ENCODE measurements around the gene ITPRID1.

Gene ITPRID1

DNA sequence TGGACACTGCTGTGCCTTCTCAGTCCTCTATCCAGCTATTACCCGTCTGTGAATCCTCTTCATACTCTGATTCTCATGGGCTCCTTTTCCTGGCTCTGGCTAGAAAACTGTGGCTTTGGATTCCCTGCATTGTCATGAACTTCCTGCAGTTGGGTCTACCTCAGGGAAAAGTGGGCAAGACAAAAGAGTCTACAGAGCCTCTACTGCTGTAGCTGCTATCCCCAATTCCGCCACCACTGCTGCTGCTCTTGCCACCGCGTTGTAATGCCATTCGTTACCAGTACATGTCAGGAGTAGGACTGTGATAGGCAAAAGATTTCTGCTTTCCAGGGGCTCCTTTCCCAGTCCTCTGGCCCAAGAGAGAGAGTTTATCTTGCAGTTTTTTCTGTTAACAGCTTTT, 149.2 kb downstream of the ITPRID1 start:
- H3K4me3 ChIP-seq (ENCODE audit: low read length) = no peak overlapping the region
- TF ChIP-seq, protein P1, sequence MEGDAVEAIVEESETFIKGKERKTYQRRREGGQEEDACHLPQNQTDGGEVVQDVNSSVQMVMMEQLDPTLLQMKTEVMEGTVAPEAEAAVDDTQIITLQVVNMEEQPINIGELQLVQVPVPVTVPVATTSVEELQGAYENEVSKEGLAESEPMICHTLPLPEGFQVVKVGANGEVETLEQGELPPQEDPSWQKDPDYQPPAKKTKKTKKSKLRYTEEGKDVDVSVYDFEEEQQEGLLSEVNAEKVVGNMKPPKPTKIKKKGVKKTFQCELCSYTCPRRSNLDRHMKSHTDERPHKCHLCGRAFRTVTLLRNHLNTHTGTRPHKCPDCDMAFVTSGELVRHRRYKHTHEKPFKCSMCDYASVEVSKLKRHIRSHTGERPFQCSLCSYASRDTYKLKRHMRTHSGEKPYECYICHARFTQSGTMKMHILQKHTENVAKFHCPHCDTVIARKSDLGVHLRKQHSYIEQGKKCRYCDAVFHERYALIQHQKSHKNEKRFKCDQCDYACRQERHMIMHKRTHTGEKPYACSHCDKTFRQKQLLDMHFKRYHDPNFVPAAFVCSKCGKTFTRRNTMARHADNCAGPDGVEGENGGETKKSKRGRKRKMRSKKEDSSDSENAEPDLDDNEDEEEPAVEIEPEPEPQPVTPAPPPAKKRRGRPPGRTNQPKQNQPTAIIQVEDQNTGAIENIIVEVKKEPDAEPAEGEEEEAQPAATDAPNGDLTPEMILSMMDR (IDR thresholded peaks at IDR 0.05; ENCODE audit: insufficient read depth, low read depth, low read length, missing control alignments) = no peak
- no peak for DNase-seq (ENCODE audit: low read depth)

DNA sequence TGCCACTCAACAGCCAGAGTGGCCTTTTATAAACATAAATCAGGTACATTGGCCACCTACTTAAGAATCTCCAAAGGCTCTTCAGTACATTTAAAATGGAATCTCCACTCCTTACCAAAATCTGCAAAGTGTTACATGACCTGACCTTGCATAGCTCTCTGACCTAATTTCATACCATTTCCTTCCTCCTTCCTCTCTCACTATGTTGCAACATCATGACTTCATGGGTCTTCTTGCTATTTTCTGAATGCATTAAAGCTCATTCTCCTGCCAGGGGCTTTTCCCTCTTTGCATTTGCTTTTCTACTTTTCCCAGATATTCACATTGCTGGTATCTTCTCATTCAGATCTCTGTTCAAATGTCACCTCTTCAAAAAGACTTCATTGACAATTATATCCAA, 151.0 kb downstream of the ITPRID1 start:
- TF ChIP-seq, protein P1 (IDR thresholded peaks at IDR 0.05; ENCODE audit: insufficient read depth, low read depth, low read length, missing control alignments) = no peak
- no peak overlapping the region for H3K4me3 ChIP-seq (ENCODE audit: low read length)
- DNase-seq (ENCODE audit: low read depth) = no peak

DNA sequence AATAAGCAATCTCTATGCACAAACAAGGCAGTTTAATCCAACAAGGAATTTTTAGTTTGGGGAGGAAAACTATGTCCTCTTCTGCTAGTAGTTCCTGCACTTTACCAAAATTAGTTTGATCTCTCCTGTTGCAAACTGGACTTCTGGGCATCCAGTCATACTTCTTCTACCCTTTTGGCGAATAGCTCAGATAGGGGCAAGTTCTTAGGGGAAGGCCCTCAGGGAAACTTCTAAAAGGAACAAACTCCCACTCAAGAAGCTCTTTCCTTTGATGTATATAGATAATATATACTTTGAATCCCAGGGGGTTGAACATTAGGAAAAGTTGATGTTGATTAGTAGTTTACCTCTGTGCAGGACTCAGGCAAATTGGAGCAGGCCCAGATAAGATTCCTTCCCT, 151.7 kb downstream of the ITPRID1 start:
- TF ChIP-seq, protein P1 (IDR thresholded peaks at IDR 0.05; ENCODE audit: insufficient read depth, low read depth, low read length, missing control alignments) = no peak
- no peak overlapping the region for H3K4me3 ChIP-seq (ENCODE audit: low read length)
- DNase-seq (ENCODE audit: low read depth) = no peak

DNA sequence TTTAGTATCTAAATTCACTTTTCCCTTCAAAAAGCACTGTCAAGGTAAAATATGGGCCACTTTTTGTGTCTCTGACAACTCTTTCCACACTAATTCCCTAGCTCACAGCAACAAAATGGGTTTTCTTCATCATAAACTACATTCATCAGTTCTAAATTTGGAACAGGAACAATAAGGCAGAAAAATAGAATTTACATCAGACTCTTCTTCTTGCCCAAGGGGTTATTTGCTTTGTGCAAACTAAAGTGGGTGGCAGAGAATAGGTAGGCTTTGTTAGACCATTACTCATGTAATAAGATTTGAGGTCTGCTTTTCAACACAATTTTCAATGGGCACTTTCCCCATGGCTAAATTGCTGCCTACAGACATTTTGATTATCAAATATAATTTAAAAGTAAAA, 155.6 kb downstream of the ITPRID1 start:
- no peak overlapping the region for H3K4me3 ChIP-seq (ENCODE audit: low read length)
- TF ChIP-seq, protein P1 (IDR thresholded peaks at IDR 0.05; ENCODE audit: insufficient read depth, low read depth, low read length, missing control alignments) = no peak
- no peak for DNase-seq (ENCODE audit: low read depth)

DNA sequence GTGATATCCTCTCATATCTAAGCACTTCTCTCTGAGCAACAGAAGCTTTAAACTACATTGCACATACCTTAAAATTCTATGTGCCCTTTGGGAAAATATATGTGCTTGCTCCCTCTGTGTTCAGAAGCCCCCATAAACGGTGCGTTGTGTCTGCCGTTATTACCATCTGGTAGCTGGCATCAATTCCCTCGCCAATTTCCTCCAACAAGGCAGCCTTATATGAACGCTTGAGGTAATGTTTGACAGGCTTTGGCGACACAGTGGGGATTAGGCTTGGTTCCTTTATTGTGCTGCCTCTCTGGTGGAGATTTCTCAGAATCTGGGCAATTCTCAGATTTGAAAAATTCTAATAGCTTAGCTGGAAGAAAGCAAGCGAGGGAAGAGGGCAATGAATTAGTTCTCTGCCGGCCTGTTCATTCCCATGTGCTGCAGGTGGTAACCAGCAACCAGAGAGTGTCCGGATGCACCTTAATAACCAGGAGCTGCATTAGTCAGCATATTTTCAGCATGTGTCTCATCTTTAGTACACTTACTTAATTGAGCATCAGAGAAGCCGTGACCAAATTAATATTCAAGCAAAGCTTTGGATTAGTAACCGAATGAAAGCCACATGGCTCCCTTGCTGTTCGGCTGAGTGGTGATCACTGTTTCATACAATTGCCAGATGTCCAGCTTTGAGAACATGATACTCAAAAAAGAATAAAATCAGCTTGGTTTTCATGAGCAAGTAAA, 165.8 kb downstream of the ITPRID1 start:
- TF ChIP-seq, protein P1 (IDR thresholded peaks at IDR 0.05; ENCODE audit: insufficient read depth, low read depth, low read length, missing control alignments) = no peak

DNA sequence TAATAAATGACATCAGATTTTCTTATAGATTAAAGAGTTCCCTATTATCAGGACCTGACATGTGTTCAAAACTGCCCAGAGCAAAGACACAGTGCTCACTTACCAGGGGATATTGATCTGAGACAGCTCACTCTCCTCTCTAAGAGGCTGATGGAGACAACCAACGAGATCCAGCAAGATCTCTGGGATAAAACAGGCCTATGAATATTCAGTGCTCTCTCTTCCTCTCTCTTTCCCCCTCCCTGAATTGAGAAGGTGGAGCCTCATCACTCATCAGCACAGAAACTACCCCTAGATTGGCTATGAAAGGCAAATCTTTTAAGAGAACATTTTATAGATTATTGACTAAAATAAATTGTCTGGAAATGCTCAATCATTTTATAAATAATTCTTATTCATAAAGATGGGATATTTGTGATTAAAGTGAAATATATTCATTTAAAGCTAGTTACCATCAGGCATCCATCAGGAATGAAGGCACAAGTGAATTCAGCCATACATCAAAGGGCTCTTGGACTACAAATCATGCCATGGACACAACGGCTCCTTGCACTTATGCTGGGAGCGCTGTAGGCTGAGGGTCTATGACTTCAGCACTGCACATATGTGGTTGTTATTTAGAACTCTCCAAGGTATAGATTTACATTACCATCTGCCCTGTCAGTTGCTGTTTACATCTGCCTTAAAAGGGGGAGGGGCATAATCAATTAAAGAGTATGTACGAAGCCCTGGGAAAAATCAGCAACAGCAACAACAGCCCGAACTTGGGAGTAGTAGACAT, 169.7 kb downstream of the ITPRID1 start:
- TF ChIP-seq, protein P1 (IDR thresholded peaks at IDR 0.05; ENCODE audit: insufficient read depth, low read depth, low read length, missing control alignments) = no peak
- DNase-seq (ENCODE audit: low read depth) = no peak
- no peak overlapping the region for H3K4me3 ChIP-seq (ENCODE audit: low read length)

More for the DNA sequence above, 165.8 kb downstream of the ITPRID1 start:
- no peak overlapping the region for H3K4me3 ChIP-seq (ENCODE audit: low read length)
- DNase-seq (ENCODE audit: low read depth) = no peak
